ENCODE measurements around the gene CLSTN2.

CLSTN2 gene

GRCh38 chr3:140351466-140351865, 416.5 kb downstream of the CLSTN2 start:
- no peak for DNase-seq

GRCh38 chr3:140355481-140355880, 420.5 kb downstream of the CLSTN2 start:
- DNase-seq = no peak

GRCh38 chr3:140358686-140359085, 423.7 kb downstream of the CLSTN2 start:
- DNase-seq = no peak

GRCh38 chr3:140359233-140359995, 424.4 kb downstream of the CLSTN2 start:
- DNase-seq = no peak

GRCh38 chr3:140360332-140360731, 425.3 kb downstream of the CLSTN2 start:
- no peak for DNase-seq

GRCh38 chr3:140363801-140364200, 428.8 kb downstream of the CLSTN2 start:
- DNase-seq = no peak

- DNase-seq = no peak
These were observed 431.1 kb downstream of the CLSTN2 start for GRCh38 chr3:140365872-140366697.

- no peak for DNase-seq
These were observed 433.3 kb downstream of the CLSTN2 start for GRCh38 chr3:140368223-140368811.

- DNase-seq = no peak
These were observed 435.7 kb downstream of the CLSTN2 start for GRCh38 chr3:140370686-140371085.

- no peak for DNase-seq
These were observed 438.2 kb downstream of the CLSTN2 start for GRCh38 chr3:140373234-140373633.

- no peak for DNase-seq
These were observed 440.0 kb downstream of the CLSTN2 start for GRCh38 chr3:140375002-140375401.

- DNase-seq = no peak
These were observed 441.3 kb downstream of the CLSTN2 start for GRCh38 chr3:140376136-140376889.

GRCh38 chr3:140377644-140378043, 442.7 kb downstream of the CLSTN2 start:
- no peak for DNase-seq

- no peak for DNase-seq
These were observed 443.8 kb downstream of the CLSTN2 start for GRCh38 chr3:140378571-140379340.

GRCh38 chr3:140384028-140384771, 449.2 kb downstream of the CLSTN2 start:
- DNase-seq = no peak

- DNase-seq = no peak
These were observed 449.9 kb downstream of the CLSTN2 start for GRCh38 chr3:140384876-140385275.

GRCh38 chr3:140386357-140387100, 451.5 kb downstream of the CLSTN2 start:
- DNase-seq = no peak

- no peak for DNase-seq
These were observed 452.3 kb downstream of the CLSTN2 start for GRCh38 chr3:140387244-140387643.

- DNase-seq = no peak
These were observed 453.4 kb downstream of the CLSTN2 start for GRCh38 chr3:140388202-140388922.

- no peak for DNase-seq
These were observed 456.1 kb downstream of the CLSTN2 start for GRCh38 chr3:140391061-140391460.

Data from hematopoietic multipotent progenitor cell treated with erythropoietin and hydrocortisone succinate and interleukin-3 and kit ligand, for 4 days (in vitro differentiated cells).